Raji (cell line): ENCODE data around the gene SPSB4.

Source experiments
- POLR2A ChIP-seq: IDR thresholded peaks from 2 replicates; pipeline ENCODE4 v1.6.1; 2011; ENCODE audit warnings: low read depth, low read length, control low read depth; ENCODE audit not compliant: insufficient read depth

Gene SPSB4

GRCh38 chr3:141065841-141066805 lies 15.0 kb downstream of the SPSB4 start:
- no peak for TF ChIP-seq POLR2A

- TF ChIP-seq POLR2A, result no peak
Observed at GRCh38 chr3:141067206-141067974, 16.2 kb downstream of the SPSB4 start.

GRCh38 chr3:141070229-141070628 lies 19.1 kb downstream of the SPSB4 start:
- TF ChIP-seq POLR2A, result no peak

- TF ChIP-seq POLR2A, result no peak
Observed at GRCh38 chr3:141070727-141071357, 19.7 kb downstream of the SPSB4 start.

GRCh38 chr3:141071681-141072260 lies 20.6 kb downstream of the SPSB4 start:
- no peak for TF ChIP-seq POLR2A

GRCh38 chr3:141072950-141073349 lies 21.8 kb downstream of the SPSB4 start:
- TF ChIP-seq POLR2A, result no peak

GRCh38 chr3:141073580-141073979 lies 22.4 kb downstream of the SPSB4 start:
- TF ChIP-seq POLR2A, result no peak

GRCh38 chr3:141074529-141074928 lies 23.4 kb downstream of the SPSB4 start:
- TF ChIP-seq POLR2A, result no peak

- no peak for TF ChIP-seq POLR2A
Observed at GRCh38 chr3:141076036-141076773, 25.1 kb downstream of the SPSB4 start.

- TF ChIP-seq POLR2A, result no peak
Observed at GRCh38 chr3:141076797-141077571, 25.8 kb downstream of the SPSB4 start.

- TF ChIP-seq POLR2A, result no peak
Observed at GRCh38 chr3:141077631-141078030, 26.5 kb downstream of the SPSB4 start.

- no peak for TF ChIP-seq POLR2A
Observed at GRCh38 chr3:141078200-141078599, 27.1 kb downstream of the SPSB4 start.

GRCh38 chr3:141080431-141080830 lies 29.3 kb downstream of the SPSB4 start:
- TF ChIP-seq POLR2A, result no peak
